HEK293T (cell line): ENCODE data around the gene MCL1.
"Not testable (repeated sequence)": the region's sequence is repeated elsewhere in the genome, so short reads cannot be mapped to it uniquely, and the experiment has no call there.

Source experiments
- CTCF ChIA-PET: fragments of 350-600 bp; formaldehyde crosslinking; extraction: SDS; loops from one replicate; lab custom pipeline; 2021; ENCODE audit warnings: antibody characterized with exemption, inconsistent platforms; lab: Yijun Ruan, JAX
- POLR2A ChIA-PET: fragments of 350-600 bp; formaldehyde crosslinking; extraction: SDS; loops from one replicate; lab custom pipeline; 2020; ENCODE audit warnings: antibody characterized with exemption, inconsistent platforms; lab: Yijun Ruan, JAX
- DNase-seq: peaks from one replicate; pipeline ENCODE4 v3.0.0; 2012; ENCODE audit warnings: mixed read lengths; ENCODE audit errors: extremely low spot score
- ARNT ChIP-seq: fragments of 450-650 bp; IDR thresholded peaks from 2 replicates; pipeline ENCODE4 v1.6.1; 2017; ENCODE audit warnings: mild to moderate bottlenecking
- BHLHE40 ChIP-seq: fragments of 450-650 bp; IDR thresholded peaks from 2 replicates; pipeline ENCODE4 v1.6.1; 2016; ENCODE audit warnings: mild to moderate bottlenecking, moderate library complexity, borderline replicate concordance
- CTBP1 ChIP-seq: fragments of 450-650 bp; IDR thresholded peaks from 2 replicates; pipeline ENCODE4 v1.6.1; 2016; ENCODE audit warnings: borderline replicate concordance
- ELF4 ChIP-seq: fragments of 450-650 bp; IDR thresholded peaks from 2 replicates; pipeline ENCODE4 v1.6.1; 2017; ENCODE audit warnings: antibody characterized with exemption
- FOXA1 ChIP-seq: fragments of 450-650 bp; IDR thresholded peaks from 2 replicates; pipeline ENCODE4 v1.6.1; 2016; ENCODE audit warnings: mild to moderate bottlenecking
- FOXK2 ChIP-seq: fragments of 450-650 bp; IDR thresholded peaks from 2 replicates; pipeline ENCODE4 v1.6.1; 2016; ENCODE audit warnings: mild to moderate bottlenecking
- FOXM1 ChIP-seq: fragments of 450-650 bp; IDR thresholded peaks from 2 replicates; pipeline ENCODE4 v1.6.1; 2017; ENCODE audit warnings: mild to moderate bottlenecking, borderline replicate concordance
- HDGF ChIP-seq: fragments of 450-650 bp; IDR thresholded peaks from 2 replicates; pipeline ENCODE4 v1.6.1; 2017; ENCODE audit warnings: antibody characterized with exemption, borderline replicate concordance
- L3MBTL2 ChIP-seq: fragments of 450-650 bp; conservative IDR thresholded peaks from 2 replicates; pipeline ENCODE4 v1.6.1; 2016; ENCODE audit warnings: mild to moderate bottlenecking
- LEF1 ChIP-seq: fragments of 450-650 bp; IDR thresholded peaks from 2 replicates; pipeline ENCODE4 v1.6.1; 2017; ENCODE audit warnings: mild to moderate bottlenecking, borderline replicate concordance
- NFRKB ChIP-seq: fragments of 450-650 bp; IDR thresholded peaks from 2 replicates; pipeline ENCODE4 v1.6.1; 2016; ENCODE audit warnings: mild to moderate bottlenecking, moderate library complexity
- SP1 ChIP-seq: fragments of 450-650 bp; IDR thresholded peaks from 2 replicates; pipeline ENCODE4 v1.6.1; 2017
- SUZ12 ChIP-seq: fragments of 450-650 bp; IDR thresholded peaks from 2 replicates; pipeline ENCODE4 v1.6.1; 2016; ENCODE audit warnings: mild to moderate bottlenecking
- TARDBP ChIP-seq: fragments of 450-650 bp; IDR thresholded peaks from 2 replicates; pipeline ENCODE4 v1.6.1; 2016
- ZNF384 ChIP-seq: fragments of 450-650 bp; IDR thresholded peaks from 2 replicates; pipeline ENCODE4 v1.6.1; 2016
- TF ChIP-seq, protein P1 (sequence below): fragments of 450-650 bp; IDR thresholded peaks from 2 replicates; pipeline ENCODE4 v1.6.1; 2016

Gene MCL1

GRCh38 chr1:150579110-150579944 lies at the start of gene MCL1:
MCL1 (minus strand) TSS chr1:150579610; CDS start chr1:150579530, 80 bp downstream.
- CTCF ChIA-PET, result interaction anchor here (1.0 to 1.3 kb wide), 3 partner anchors 18 to 40 kb away, joined by 3 to 4 read pairs (median 3); no protein-coding TSS in a partner anchor
- POLR2A ChIA-PET, result interaction anchor here (0.6 to 7.7 kb wide), 44 partner anchors 9 to 692 kb away, joined by 3 to 260 read pairs (median 4); partner anchors contain the start of genes ADAMTSL4, CERS2, CTSK and ENSA
- DNase-seq, result peak; percentile 94
- TF ChIP-seq ELF4, result peak; percentile 96
- peak; percentile 93 for TF ChIP-seq FOXM1
- TF ChIP-seq, protein P1, sequence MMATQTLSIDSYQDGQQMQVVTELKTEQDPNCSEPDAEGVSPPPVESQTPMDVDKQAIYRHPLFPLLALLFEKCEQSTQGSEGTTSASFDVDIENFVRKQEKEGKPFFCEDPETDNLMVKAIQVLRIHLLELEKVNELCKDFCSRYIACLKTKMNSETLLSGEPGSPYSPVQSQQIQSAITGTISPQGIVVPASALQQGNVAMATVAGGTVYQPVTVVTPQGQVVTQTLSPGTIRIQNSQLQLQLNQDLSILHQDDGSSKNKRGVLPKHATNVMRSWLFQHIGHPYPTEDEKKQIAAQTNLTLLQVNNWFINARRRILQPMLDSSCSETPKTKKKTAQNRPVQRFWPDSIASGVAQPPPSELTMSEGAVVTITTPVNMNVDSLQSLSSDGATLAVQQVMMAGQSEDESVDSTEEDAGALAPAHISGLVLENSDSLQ, result peak; percentile 55; the same call in 1 of the 2 replicates
- peak; percentile 8; the same call in 1 of the 2 replicates for TF ChIP-seq LEF1
- no peak for TF ChIP-seq FOXK2
- no peak for TF ChIP-seq FOXA1
- TF ChIP-seq SP1, result no peak
- TF ChIP-seq ZNF384, result peak; percentile 97

GRCh38 chr1:150628766-150629114 lies 49.3 kb upstream of the MCL1 start:
- CTCF ChIA-PET, result interaction anchor here (0.9 kb wide), 1 partner anchor 9 kb away, joined by 4 read pairs; no protein-coding TSS in a partner anchor
- TF ChIP-seq FOXM1 (no peak), L3MBTL2 (0 out of 2 replicates have a peak, but pooled peaks have one; percentile 67)

GRCh38 chr1:150627826-150628410 lies 48.5 kb upstream of the MCL1 start:
- DNase-seq, result no peak
- no peak for TF ChIP-seq ZNF384
- no peak for TF ChIP-seq TARDBP
- TF ChIP-seq BHLHE40, result no peak
- TF ChIP-seq, protein P1, result no peak
- TF ChIP-seq FOXA1, result no peak
- no peak for TF ChIP-seq L3MBTL2
- no peak for TF ChIP-seq ARNT
- no peak for TF ChIP-seq ELF4
- TF ChIP-seq SUZ12, result no peak
- no peak for TF ChIP-seq HDGF
- TF ChIP-seq LEF1, result no peak
- no peak for TF ChIP-seq SP1
- TF ChIP-seq FOXK2, result no peak
- TF ChIP-seq NFRKB, result no peak
- ChIA-PET POLR2A (interaction anchor here (0.8 to 3.9 kb wide), 6 partner anchors 8 to 69 kb away, joined by 3 to 32 read pairs (median 14); partner anchors contain the start of genes GOLPH3L and MCL1), CTCF (interaction anchor here (0.6 to 1.1 kb wide), 3 partner anchors 64 to 378 kb away, joined by 3 to 5 read pairs (median 5); no protein-coding TSS in a partner anchor)

More at GRCh38 chr1:150628766-150629114, 49.3 kb upstream of the MCL1 start:
- POLR2A ChIA-PET, result interaction anchor here (0.6 to 3.9 kb wide), 35 partner anchors 9 to 619 kb away, joined by 3 to 57 read pairs (median 5); partner anchors contain the start of genes GOLPH3L, MCL1, MINDY1 and SETDB1
- DNase-seq, result no peak

GRCh38 chr1:150626150-150626549 lies 46.7 kb upstream of the MCL1 start:
- ChIA-PET CTCF (no interaction called here), POLR2A (no interaction called here)
- no peak for TF ChIP-seq FOXA1
- no peak for TF ChIP-seq NFRKB
- TF ChIP-seq ZNF384, result no peak
- no peak for TF ChIP-seq TARDBP
- TF ChIP-seq ELF4, result no peak
- TF ChIP-seq LEF1, result no peak
- no peak for DNase-seq

DNA sequence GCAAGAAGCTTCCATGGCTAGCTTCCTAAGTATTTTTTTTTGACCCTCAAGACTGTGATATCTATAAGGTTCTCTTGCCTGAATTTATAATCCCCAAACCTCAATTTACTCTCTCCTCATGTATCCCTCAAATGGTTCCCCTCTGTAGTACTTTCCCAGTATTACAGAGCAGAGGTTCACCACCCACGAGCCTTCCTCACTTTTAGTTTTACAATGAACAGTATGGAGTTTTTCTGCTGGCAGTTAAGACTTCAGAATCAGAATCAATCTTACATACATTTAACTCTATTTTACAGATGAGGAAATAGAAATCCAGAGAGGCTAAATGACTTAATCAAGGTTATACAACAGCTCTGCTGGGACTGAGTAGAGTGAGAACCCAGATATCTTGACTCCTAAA lies 45.1 kb upstream of the MCL1 start:
- CTCF ChIA-PET, DNase-seq: not testable (repeated sequence)
- POLR2A ChIA-PET, result interaction anchor here (0.7 to 9.1 kb wide), 2 partner anchors 45 to 59 kb away, joined by 3 to 53 read pairs; partner anchors contain the start of gene MCL1

DNA sequence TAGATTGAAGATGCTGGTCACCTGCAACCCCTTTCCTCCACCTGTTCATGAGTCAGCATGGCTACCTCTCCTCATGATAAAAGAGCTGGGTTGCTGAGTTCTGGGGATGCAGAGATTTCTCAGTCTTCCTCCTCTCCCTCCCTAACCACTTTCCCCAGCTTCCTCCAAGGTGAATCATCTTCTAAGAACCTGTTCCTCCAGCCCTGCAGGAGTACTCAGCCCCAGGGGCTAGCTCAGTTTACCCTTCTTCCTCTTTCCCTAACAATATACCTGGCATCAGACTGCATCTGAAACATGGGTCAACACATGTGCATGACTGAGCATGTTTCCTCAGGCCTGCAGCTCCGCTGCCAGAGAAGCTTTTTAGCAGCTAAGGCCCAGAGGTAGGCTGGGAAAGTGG lies 44.7 kb upstream of the MCL1 start:
- CTCF ChIA-PET, DNase-seq: not testable (repeated sequence)
- POLR2A ChIA-PET, result interaction anchor here (0.7 to 9.1 kb wide), 2 partner anchors 45 to 59 kb away, joined by 3 to 53 read pairs; partner anchors contain the start of gene MCL1

DNA sequence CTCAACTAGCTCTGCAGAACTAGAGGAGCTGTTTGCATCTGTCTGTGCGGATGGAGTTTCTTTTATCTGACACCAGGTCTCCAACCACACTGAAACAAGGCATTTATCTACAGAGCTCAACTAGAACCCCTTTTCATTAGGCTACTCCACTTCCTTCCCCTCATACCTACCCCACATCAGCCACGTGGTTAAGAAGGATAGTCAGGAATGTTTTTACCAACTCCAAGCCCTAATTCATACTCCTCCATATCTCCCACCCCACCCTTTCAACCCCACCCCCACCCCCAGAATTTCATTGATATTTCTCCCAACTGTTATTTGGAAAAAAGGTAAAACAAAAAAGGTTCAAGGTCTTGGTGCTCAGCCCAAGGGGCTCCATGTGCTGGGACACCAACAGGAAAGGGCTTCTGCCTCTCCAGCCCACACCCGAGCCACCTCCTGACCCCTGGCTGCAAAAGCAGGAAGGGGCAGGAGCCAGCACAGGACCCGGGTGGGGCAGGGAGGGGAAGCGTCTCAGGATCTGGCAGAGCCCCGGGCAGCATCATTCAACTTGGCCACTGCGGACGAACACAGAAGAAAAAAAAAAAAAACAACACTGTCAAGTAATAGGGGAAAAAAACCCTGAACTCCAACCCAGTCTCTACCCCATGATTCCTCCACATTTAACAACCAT lies 43.0 kb upstream of the MCL1 start:
- CTCF ChIA-PET, result interaction anchor here (1.3 kb wide), 1 partner anchor 13 kb away, joined by 5 read pairs; no protein-coding TSS in a partner anchor
- POLR2A ChIA-PET, result interaction anchor here (1.3 to 9.1 kb wide), 2 partner anchors 43 to 61 kb away, joined by 3 to 53 read pairs; partner anchors contain the start of gene MCL1
- DNase-seq, result no peak
- TF ChIP-seq SUZ12 (no peak), L3MBTL2 (no peak), CTBP1 (no peak), NFRKB (no peak)
